ENCODE measurements around the gene RBPJL. TPM values are rescaled to one million over a fixed set of nuclear protein-coding genes. Genes with fewer than 3 reads are reported as not detected.

RBPJL gene
- not detected for total RNA-seq

GRCh38 chr20:45306431-45306982 lies at the start of gene RBPJL:
Gene RBPJL (plus strand): TSS chr20:45306840. CDS start chr20:45306923, 83 bp downstream.
- TF ChIP-seq POLR2A (IDR thresholded peaks at IDR 0.05), result no peak
- TF ChIP-seq CTCF (IDR thresholded peaks at IDR 0.05), result peak in 5 of 6 experiments; percentile 40 to 78 (median 58)
- intact Hi-C loops (cut with DNase I), result no loop called here
- no peak within 1 kb of the TSS for H3K27ac ChIP-seq
- WGBS, 2 donors, result 16 to 68% methylated on average over 4 to 19 of the region's 41 CpGs
- H3K36me3 ChIP-seq, result no peaks in the 10 kb centered on the region
- H3K4me1 ChIP-seq, result peaks cover 3 to 12% of the 10 kb centered on the region in 2 donors
- H3K9me3 ChIP-seq, result no peaks in the 10 kb centered on the region
- H3K27me3 ChIP-seq, result no peaks in the 10 kb centered on the region
- DNase-seq, result no peak
- H3K4me3 ChIP-seq (replicated peaks in 1 of 3), result no peak within 1 kb of the TSS

- intact Hi-C loops (cut with DNase I), result no loop called here
- Histone ChIP-seq H3K36me3 (no peaks in the 10 kb centered on the region), H3K4me1 (peaks cover 4 to 21% of the 10 kb centered on the region in 2 donors), H3K27ac (no peak overlapping the region), H3K27me3 (no peaks in the 10 kb centered on the region), H3K9me3 (no peaks in the 10 kb centered on the region), H3K4me3 (replicated peaks in 1 of 3) (no peak overlapping the region)
- TF ChIP-seq CTCF (IDR thresholded peaks at IDR 0.05) (no peak), POLR2A (IDR thresholded peaks at IDR 0.05) (no peak)
- no peak for DNase-seq
- 64 to 95% methylated on average over 3 of the region's 3 CpGs for WGBS, 2 donors
These were observed 49.5 kb upstream of the RBPJL start for GRCh38 chr20:45257161-45257560.

GRCh38 chr20:45257711-45258110 lies 48.9 kb upstream of the RBPJL start:
- WGBS, 2 donors, result 77 to 81% methylated on average over 7 of the region's 7 CpGs
- Histone ChIP-seq H3K4me1 (peaks cover 4 to 21% of the 10 kb centered on the region in 2 donors), H3K27me3 (no peaks in the 10 kb centered on the region), H3K36me3 (no peaks in the 10 kb centered on the region), H3K27ac (no peak overlapping the region), H3K9me3 (no peaks in the 10 kb centered on the region), H3K4me3 (replicated peaks in 1 of 3) (no peak overlapping the region)
- intact Hi-C loops (cut with DNase I), result no loop called here
- TF ChIP-seq CTCF (IDR thresholded peaks at IDR 0.05) (no peak), POLR2A (IDR thresholded peaks at IDR 0.05) (no peak)
- no peak for DNase-seq

GRCh38 chr20:45258259-45258658 lies 48.4 kb upstream of the RBPJL start:
- Histone ChIP-seq H3K4me3 (replicated peaks in 1 of 3) (no peak overlapping the region), H3K9me3 (no peaks in the 10 kb centered on the region), H3K4me1 (peaks cover 4 to 21% of the 10 kb centered on the region in 2 donors), H3K36me3 (no peaks in the 10 kb centered on the region), H3K27ac (no peak overlapping the region), H3K27me3 (no peaks in the 10 kb centered on the region)
- TF ChIP-seq CTCF (IDR thresholded peaks at IDR 0.05), result no peak
- TF ChIP-seq POLR2A (IDR thresholded peaks at IDR 0.05), result no peak
- intact Hi-C loops (cut with DNase I), result no loop called here
- 91 to 98% methylated on average over 3 of the region's 3 CpGs for WGBS, 2 donors
- DNase-seq, result no peak

- no peaks in the 10 kb centered on the region for H3K36me3 ChIP-seq
- no peak overlapping the region for H3K27ac ChIP-seq
- 41 to 57% methylated on average over 2 of the region's 2 CpGs for WGBS, 2 donors
- no peaks in the 10 kb centered on the region for H3K9me3 ChIP-seq
- TF ChIP-seq CTCF (IDR thresholded peaks at IDR 0.05), result no peak
- no peak for TF ChIP-seq POLR2A (IDR thresholded peaks at IDR 0.05)
- H3K27me3 ChIP-seq, result no peaks in the 10 kb centered on the region
- intact Hi-C loops (cut with DNase I), result no loop called here
- DNase-seq, result no peak
- peaks cover 4 to 19% of the 10 kb centered on the region in 2 donors for H3K4me1 ChIP-seq
- no peak overlapping the region for H3K4me3 ChIP-seq (replicated peaks in 1 of 3)
These were observed 48.0 kb upstream of the RBPJL start for GRCh38 chr20:45258664-45259063.

Data from thyroid gland (tissue), 4 donors.